ENCODE measurements around the gene STMND1. TPM values are rescaled to one million over a fixed set of nuclear protein-coding genes. Genes with fewer than 3 reads are reported as not detected.

STMND1 gene
- total RNA-seq, 2 donors from 2014 or later = 1.8 to 2.8 TPM

- intact Hi-C loops (cut with DNase I) = no loop called here
- TF ChIP-seq, protein P1, sequence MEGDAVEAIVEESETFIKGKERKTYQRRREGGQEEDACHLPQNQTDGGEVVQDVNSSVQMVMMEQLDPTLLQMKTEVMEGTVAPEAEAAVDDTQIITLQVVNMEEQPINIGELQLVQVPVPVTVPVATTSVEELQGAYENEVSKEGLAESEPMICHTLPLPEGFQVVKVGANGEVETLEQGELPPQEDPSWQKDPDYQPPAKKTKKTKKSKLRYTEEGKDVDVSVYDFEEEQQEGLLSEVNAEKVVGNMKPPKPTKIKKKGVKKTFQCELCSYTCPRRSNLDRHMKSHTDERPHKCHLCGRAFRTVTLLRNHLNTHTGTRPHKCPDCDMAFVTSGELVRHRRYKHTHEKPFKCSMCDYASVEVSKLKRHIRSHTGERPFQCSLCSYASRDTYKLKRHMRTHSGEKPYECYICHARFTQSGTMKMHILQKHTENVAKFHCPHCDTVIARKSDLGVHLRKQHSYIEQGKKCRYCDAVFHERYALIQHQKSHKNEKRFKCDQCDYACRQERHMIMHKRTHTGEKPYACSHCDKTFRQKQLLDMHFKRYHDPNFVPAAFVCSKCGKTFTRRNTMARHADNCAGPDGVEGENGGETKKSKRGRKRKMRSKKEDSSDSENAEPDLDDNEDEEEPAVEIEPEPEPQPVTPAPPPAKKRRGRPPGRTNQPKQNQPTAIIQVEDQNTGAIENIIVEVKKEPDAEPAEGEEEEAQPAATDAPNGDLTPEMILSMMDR (IDR thresholded peaks at IDR 0.05) = no peak
- no peaks in the 10 kb centered on the region for H3K4me1 ChIP-seq
- no peak overlapping the region for H3K27ac ChIP-seq
- H3K27me3 ChIP-seq = no peaks in the 10 kb centered on the region
- H3K9ac ChIP-seq (ENCODE audit: low read depth in 2 of 2, low read length in 2 of 2) = no peak overlapping the region
- H3K4me3 ChIP-seq = no peak overlapping the region
- DNase-seq = no peak
- no peaks in the 10 kb centered on the region for H3K9me3 ChIP-seq
- no peaks in the 10 kb centered on the region for H3K36me3 ChIP-seq
These were observed 71.1 kb downstream of the STMND1 start for GRCh38 chr6:17172836-17173470.

DNA sequence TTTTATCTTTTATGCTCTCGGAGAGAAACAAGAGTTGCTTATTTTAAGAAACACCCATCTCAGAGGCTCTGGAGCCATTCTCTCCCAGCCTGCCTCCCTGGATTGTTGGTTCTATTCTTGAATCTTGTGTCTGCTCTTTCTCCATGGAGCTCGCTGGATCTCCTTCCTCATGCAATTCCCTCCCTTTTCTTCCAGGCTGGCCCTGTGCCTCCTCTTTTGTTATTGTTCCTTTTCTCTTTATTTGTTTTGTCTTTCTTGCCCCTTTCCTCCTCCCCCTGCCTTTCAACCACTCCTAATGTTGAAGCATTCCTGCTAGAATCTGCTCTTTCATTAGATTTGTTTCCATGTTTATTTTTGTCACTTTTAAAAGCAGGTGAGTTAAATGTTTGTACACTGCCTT, 76.5 kb downstream of the STMND1 start:
- DNase-seq = no peak
- H3K4me1 ChIP-seq = no peaks in the 10 kb centered on the region
- no peaks in the 10 kb centered on the region for H3K36me3 ChIP-seq
- no peak overlapping the region for H3K4me3 ChIP-seq
- H3K27me3 ChIP-seq = no peaks in the 10 kb centered on the region
- H3K27ac ChIP-seq = no peak overlapping the region
- no peak overlapping the region for H3K9ac ChIP-seq (ENCODE audit: low read depth in 2 of 2, low read length in 2 of 2)
- intact Hi-C loops (cut with DNase I) = no loop called here
- H3K9me3 ChIP-seq = no peaks in the 10 kb centered on the region
- TF ChIP-seq, protein P1 (IDR thresholded peaks at IDR 0.05) = no peak

- no peaks in the 10 kb centered on the region for H3K27me3 ChIP-seq
- no peaks in the 10 kb centered on the region for H3K36me3 ChIP-seq
- H3K9ac ChIP-seq (ENCODE audit: low read depth in 2 of 2, low read length in 2 of 2) = no peak overlapping the region
- intact Hi-C loops (cut with DNase I) = no loop called here
- no peak overlapping the region for H3K27ac ChIP-seq
- no peak for DNase-seq
- no peaks in the 10 kb centered on the region for H3K9me3 ChIP-seq
- no peak overlapping the region for H3K4me3 ChIP-seq
- TF ChIP-seq, protein P1 (IDR thresholded peaks at IDR 0.05) = no peak
- no peaks in the 10 kb centered on the region for H3K4me1 ChIP-seq
These were observed 77.1 kb downstream of the STMND1 start for GRCh38 chr6:17178754-17179529.

GRCh38 chr6:17179530-17180073, 77.8 kb downstream of the STMND1 start:
- TF ChIP-seq, protein P1 (IDR thresholded peaks at IDR 0.05) = no peak
- H3K4me3 ChIP-seq = no peak overlapping the region
- no peak for DNase-seq
- no peak overlapping the region for H3K9ac ChIP-seq (ENCODE audit: low read depth in 2 of 2, low read length in 2 of 2)
- no peaks in the 10 kb centered on the region for H3K4me1 ChIP-seq
- H3K36me3 ChIP-seq = no peaks in the 10 kb centered on the region
- no peaks in the 10 kb centered on the region for H3K9me3 ChIP-seq
- no peaks in the 10 kb centered on the region for H3K27me3 ChIP-seq
- H3K27ac ChIP-seq = no peak overlapping the region
- intact Hi-C loops (cut with DNase I) = no loop called here

Other genes with a start within 250 kb of the STMND1 start
- 1 to 10 TPM; 2.8 to 4.9 TPM for gene RBM24, start 179.3 kb downstream of the STMND1 start, total RNA-seq

Measured in colonic mucosa (tissue), 4 donors.